Inferior parietal cortex (tissue), 1 donor: ENCODE data around the gene HAVCR2.

Experiments used
- DNase-seq: peaks from one replicate; pipeline ENCODE4 v3.0.0-alpha.2; 2016; ENCODE audit errors: extremely low spot score

Gene HAVCR2

DNA sequence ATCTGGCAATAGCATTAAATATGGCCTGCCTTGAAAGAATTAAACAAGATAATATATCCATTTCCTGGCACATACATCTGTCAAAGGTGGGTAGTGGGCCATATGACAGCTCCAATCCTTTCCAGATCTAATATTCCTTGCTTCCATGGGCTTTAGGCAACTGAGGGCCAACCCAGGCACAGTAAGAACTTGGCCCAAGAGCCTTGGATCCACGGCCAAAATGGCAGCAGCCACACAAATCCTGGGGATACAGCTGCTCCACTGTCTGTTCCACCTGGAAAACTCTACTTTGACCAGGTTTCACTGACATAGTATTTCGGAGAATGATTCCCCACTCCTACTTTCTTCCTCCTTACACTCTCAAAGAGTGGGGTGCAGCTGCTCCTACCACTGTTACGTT is 63.2 kb downstream of the HAVCR2 start:
- no peak for DNase-seq

DNA sequence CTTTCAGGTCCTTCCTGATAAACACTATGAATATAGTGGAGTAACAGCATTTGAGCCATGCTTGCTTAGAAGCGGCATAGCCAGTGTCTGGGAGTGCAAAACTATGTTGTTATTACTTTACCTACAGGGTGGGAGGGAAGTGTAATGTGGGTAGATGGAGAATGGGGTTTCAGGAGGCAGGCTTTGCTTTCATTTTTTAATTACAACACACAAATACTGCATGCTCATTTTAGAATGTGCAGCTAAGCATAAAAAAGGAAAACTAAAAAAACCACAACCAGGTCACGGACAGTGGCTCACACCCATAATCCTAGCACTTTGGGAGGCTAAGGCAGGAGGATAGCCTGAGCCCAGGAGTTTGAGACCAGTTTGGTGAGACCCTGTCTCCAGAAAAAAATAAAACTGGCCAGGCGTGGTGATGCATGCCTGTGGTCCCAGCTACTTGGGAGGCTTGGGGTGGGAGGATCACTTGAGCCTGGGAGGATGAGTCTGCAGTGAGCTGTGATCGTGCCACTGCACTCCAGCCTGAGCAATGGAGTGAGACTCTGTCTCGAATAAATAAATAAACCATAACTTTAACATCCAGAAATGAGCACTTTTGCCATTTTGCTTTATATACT is 70.2 kb downstream of the HAVCR2 start:
- DNase-seq = no peak
